Gastroesophageal sphincter (tissue), 4 donors: ENCODE results near the gene FAM83G. TPM values are rescaled to one million over a fixed set of nuclear protein-coding genes. Genes with fewer than 3 reads are reported as not detected.

ENCODE experiments used
- ATAC-seq: fragments of 150-250 bp; one replicate; pipeline ENCODE4 v1.9.1; 2016; ENCODE audit warnings: mild to moderate bottlenecking, moderate library complexity
- H3K27ac ChIP-seq, 4 donors: fragments of 200-600 bp; sonication (generic) in 3 of 4; 1 replicate in 3 of 4; 2 replicates in 1 of 4; pipeline ENCODE4 v1.5.1; 2016 to 2019
- H3K27me3 ChIP-seq: fragments of 200-600 bp; sonication (generic); one replicate; pipeline ENCODE4 v1.5.1; 2019
- H3K36me3 ChIP-seq, 2 donors: fragments of 200-600 bp; sonication (generic); one replicate each; pipeline ENCODE4 v1.5.1; 2019; ENCODE audit warnings: control low read depth in 1 of 2
- H3K4me1 ChIP-seq, 3 donors: fragments of 200-600 bp; sonication (generic); 1 replicate in 2 of 3; 2 replicates in 1 of 3; pipeline ENCODE4 v1.5.1; 2016 to 2019; ENCODE audit warnings: control low read depth in 2 of 3
- H3K4me3 ChIP-seq, 2 donors: fragments of 200-600 bp; sonication (generic); one replicate each; pipeline ENCODE4 v1.5.1; 2019; ENCODE audit warnings: mild to moderate bottlenecking in 1 of 2, moderate library complexity in 1 of 2
- H3K9me3 ChIP-seq, 3 donors: fragments of 200-600 bp; sonication (generic); one replicate each; pipeline ENCODE4 v1.5.1; 2017 to 2019; ENCODE audit warnings: control low read depth in 2 of 3
- EP300 ChIP-seq: sonication (generic); formaldehyde crosslinking; IDR thresholded peaks from one replicate; pipeline ENCODE4 v1.6.1; 2017; ENCODE audit warnings: antibody characterized with exemption, mild to moderate bottlenecking
- POLR2A ChIP-seq, 2 donors: fragments of 450-650 bp; IDR thresholded peaks; one replicate each; pipeline ENCODE4 v1.6.1; 2017; ENCODE audit warnings: antibody characterized with exemption in 2 of 2, mild to moderate bottlenecking in 2 of 2, moderate library complexity in 1 of 2
- POLR2AphosphoS5 ChIP-seq: sonication (generic); formaldehyde crosslinking; IDR thresholded peaks from one replicate; pipeline ENCODE4 v1.6.1; 2017; ENCODE audit warnings: antibody characterized with exemption
- WGBS, 2 donors: methylation state at CpG; one replicate each; pipeline ENCODE4 v1.1.5; 2018; ENCODE audit warnings: low coverage in 1 of 2; 5-methylcytosine and 5-hydroxymethylcytosine counted together
- total RNA-seq, 4 donors: library from RNA; depleted of rRNA; stranded (reverse); fragments of >200 nt; gene quantifications; one replicate each; pipeline ENCODE4 v1.1.0, GENCODE V29; 2016
- TF ChIP-seq, protein P1 (sequence below), 4 experiments: fragments of 200-600 bp in 2 of 4; fragments of 450-650 bp in 2 of 4; sonication (generic) in 1 of 4; IDR thresholded peaks; one replicate each; pipeline ENCODE4 v1.5.1; 2017 to 2019; ENCODE audit warnings: antibody characterized with exemption in 4 of 4, mild to moderate bottlenecking in 2 of 4, moderate library complexity in 2 of 4

FAM83G gene
- total RNA-seq, 4 donors from 2014 or later, result 6.7 to 17.9 (median 11.7) TPM

DNA sequence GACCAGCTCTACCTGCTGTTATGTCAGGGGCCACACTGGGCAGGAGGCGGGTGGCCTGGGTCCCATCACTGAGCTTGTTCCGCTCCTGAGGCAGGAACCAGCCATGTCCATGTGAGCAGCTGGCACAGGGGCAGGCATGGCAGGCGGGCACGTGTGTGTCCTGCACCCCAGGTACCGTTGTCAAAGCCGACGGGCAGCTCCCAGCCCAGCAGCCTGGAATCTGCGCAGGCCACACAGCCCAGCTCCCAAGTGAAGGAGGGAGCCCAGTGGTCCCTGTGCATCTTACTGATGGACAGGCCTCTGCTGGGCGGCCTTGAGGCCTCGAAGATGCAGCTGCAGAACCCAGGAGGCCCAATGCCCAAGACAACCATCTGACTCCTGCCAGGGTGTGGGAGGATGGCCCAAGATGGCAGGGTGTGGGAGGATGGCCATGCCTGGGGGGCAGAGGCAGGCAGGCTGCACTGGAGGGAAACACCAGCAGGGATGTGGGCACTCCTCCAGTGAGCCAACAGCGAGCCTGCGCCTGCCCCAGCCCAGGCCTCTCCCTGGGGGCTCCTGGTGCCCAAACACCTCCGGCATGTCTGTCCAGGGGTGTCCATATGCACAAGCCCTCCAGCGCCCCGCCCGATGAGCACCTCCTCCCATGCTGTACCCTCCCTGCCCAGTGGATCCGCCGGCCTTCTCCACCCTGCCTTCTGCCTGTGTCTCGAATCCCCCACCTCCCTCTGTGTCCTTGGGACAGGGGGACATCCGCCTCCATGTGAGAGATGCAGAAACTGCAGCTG lies 12.8 kb downstream of the FAM83G start:
- Histone ChIP-seq H3K27ac (no peak overlapping the region), H3K4me3 (no peak overlapping the region), H3K27me3 (no peaks in the 10 kb centered on the region), H3K4me1 (no peaks in the 10 kb centered on the region), H3K36me3 (peaks cover 0 to 3% of the 10 kb centered on the region in 2 donors), H3K9me3 (peaks cover 0 to 15% (median 0%) of the 10 kb centered on the region in 3 donors)
- 100% methylated on average over 3 of the region's 20 CpGs; no CpG with 5 or more reads in 1 of the 2 donors for WGBS, 2 donors
- TF ChIP-seq, protein P1, sequence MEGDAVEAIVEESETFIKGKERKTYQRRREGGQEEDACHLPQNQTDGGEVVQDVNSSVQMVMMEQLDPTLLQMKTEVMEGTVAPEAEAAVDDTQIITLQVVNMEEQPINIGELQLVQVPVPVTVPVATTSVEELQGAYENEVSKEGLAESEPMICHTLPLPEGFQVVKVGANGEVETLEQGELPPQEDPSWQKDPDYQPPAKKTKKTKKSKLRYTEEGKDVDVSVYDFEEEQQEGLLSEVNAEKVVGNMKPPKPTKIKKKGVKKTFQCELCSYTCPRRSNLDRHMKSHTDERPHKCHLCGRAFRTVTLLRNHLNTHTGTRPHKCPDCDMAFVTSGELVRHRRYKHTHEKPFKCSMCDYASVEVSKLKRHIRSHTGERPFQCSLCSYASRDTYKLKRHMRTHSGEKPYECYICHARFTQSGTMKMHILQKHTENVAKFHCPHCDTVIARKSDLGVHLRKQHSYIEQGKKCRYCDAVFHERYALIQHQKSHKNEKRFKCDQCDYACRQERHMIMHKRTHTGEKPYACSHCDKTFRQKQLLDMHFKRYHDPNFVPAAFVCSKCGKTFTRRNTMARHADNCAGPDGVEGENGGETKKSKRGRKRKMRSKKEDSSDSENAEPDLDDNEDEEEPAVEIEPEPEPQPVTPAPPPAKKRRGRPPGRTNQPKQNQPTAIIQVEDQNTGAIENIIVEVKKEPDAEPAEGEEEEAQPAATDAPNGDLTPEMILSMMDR (IDR thresholded peaks at IDR 0.05), result no peak
- no peak for TF ChIP-seq POLR2A (IDR thresholded peaks at IDR 0.05)
- no peak for TF ChIP-seq EP300
- no peak for TF ChIP-seq POLR2AphosphoS5
- ATAC-seq, result no peak

DNA sequence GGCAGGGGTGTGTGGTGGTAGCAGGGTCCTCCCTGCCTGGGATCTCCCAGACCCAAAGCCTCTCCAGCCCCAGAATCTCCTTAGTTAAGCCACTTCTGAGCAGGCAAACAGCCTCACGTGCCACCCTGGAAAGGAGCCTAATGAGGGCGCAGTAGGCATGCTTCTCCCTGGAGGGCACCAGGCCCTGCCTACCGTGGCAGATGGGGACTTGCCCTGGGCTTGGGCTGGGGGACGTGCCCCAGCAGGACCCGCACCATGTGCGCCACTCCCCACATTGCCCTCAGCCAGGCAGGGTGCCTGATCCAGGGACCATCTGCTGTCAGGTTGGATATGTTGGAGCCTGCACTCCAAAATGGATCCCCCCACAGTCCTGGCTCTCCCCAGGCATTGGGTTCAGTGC lies 14.2 kb downstream of the FAM83G start:
- Histone ChIP-seq H3K27me3 (no peaks in the 10 kb centered on the region), H3K9me3 (peaks cover 0 to 1% (median 0%) of the 10 kb centered on the region in 3 donors), H3K4me3 (no peak overlapping the region), H3K36me3 (peaks cover 0 to 16% of the 10 kb centered on the region in 2 donors), H3K4me1 (no peaks in the 10 kb centered on the region), H3K27ac (no peak overlapping the region)
- TF ChIP-seq POLR2A (IDR thresholded peaks at IDR 0.05), result no peak
- TF ChIP-seq, protein P1 (IDR thresholded peaks at IDR 0.05), result no peak
- no peak for TF ChIP-seq EP300
- no peak for TF ChIP-seq POLR2AphosphoS5
- no peak for ATAC-seq
- no CpG with 5 or more reads among the region's 6 CpGs for WGBS, 2 donors

DNA sequence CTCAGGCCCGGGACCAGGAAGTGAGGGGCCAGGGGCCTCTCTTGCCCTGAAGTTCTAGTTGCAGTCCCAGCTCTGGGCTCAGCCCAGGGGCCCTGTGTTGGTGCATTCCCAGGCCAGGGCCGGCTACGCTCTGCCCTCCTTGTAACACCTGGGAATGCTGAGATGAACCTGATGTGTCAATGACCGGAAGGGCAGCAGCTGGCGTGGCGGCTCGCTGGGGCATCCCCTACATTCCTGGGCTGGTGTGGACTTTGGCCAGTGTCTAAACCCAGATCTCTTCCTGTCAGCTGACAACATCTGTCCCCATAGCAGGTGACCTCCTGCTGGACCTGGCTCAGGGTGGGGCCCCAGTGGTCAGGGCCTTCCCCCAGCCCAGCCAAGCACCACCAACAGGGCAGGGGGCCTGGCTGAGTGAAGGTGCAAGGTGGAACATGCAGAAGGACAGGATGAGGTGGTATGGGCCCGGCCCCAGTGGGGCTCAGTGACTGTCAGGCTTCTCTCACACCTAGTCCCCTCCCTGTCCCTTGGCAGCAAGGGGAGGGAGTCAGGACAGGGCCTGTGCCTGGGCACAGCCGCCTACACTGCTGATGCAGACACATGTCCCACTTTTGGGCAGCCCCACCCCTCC lies 15.9 kb downstream of the FAM83G start:
- no peaks in the 10 kb centered on the region for H3K4me1 ChIP-seq
- H3K4me3 ChIP-seq, result no peak overlapping the region
- H3K27me3 ChIP-seq, result no peaks in the 10 kb centered on the region
- H3K36me3 ChIP-seq, result peaks cover 0 to 26% of the 10 kb centered on the region in 2 donors
- no peaks in the 10 kb centered on the region for H3K9me3 ChIP-seq
- H3K27ac ChIP-seq, result no peak overlapping the region
- ATAC-seq, result no peak
- TF ChIP-seq, protein P1 (IDR thresholded peaks at IDR 0.05), result no peak
- no peak for TF ChIP-seq POLR2AphosphoS5
- no peak for TF ChIP-seq POLR2A (IDR thresholded peaks at IDR 0.05)
- TF ChIP-seq EP300, result no peak
- WGBS, 2 donors, result 100% methylated on average over 1 of the region's 9 CpGs; no CpG with 5 or more reads in 1 of the 2 donors

DNA sequence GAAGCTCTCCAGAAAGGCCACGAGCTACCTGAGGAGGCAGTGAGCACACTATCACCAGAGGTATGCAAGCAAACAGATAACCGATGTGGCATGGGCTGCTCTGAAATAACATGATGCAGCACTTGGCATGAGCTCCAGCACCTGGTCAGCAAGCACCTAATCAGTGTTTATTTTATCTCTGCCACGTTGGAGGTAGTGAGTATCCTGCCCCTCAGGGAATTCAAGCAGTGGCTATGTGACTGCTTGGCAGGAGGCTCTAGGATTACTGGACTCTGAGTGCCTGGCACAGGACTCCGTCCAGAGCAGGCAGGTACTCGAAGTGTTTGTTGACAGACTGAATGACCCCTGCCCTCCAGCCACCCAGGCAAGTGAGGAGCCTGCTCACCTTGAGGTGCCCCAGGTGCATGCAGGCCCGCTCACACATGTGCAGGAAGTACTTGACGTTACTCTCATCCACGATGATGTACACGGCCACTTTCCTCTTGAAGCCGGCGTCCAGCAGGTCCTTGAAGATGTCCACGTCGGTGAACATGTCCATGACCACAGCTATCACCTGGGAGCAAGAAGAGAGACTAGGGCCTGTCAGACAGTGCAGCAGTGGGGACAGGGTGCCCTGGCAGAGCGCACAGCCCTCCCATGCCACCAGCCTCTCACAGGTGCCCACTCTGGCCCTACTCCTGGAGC lies 16.6 kb downstream of the FAM83G start:
- TF ChIP-seq, protein P1 (IDR thresholded peaks at IDR 0.05), result no peak
- TF ChIP-seq POLR2A (IDR thresholded peaks at IDR 0.05) (no peak), EP300 (no peak), POLR2AphosphoS5 (no peak)
- no peaks in the 10 kb centered on the region for H3K9me3 ChIP-seq
- peaks cover 0 to 32% of the 10 kb centered on the region in 2 donors for H3K36me3 ChIP-seq
- no peaks in the 10 kb centered on the region for H3K27me3 ChIP-seq
- no peak overlapping the region for H3K27ac ChIP-seq
- no peak for ATAC-seq
- H3K4me3 ChIP-seq, result no peak overlapping the region
- no peaks in the 10 kb centered on the region for H3K4me1 ChIP-seq
- WGBS, 2 donors, result 17% methylated on average over 1 of the region's 14 CpGs; no CpG with 5 or more reads in 1 of the 2 donors
